HCT116 (cell line): ENCODE measurements around the gene HOXC11. TPM values are rescaled to one million over a fixed set of nuclear protein-coding genes. Genes with fewer than 3 reads are reported as not detected.

Experiments
- ATAC-seq: fragments of 200-7000 bp; cut with Tn5 transposase; 2 replicates; pipeline ENCODE4 v1.9.1; 2020; ENCODE audit warnings: mild to moderate bottlenecking, moderate library complexity
- BruUV-seq: library from RNA; stranded (reverse); fragments of 400-500 nt; replicated peaks from 2 replicates; lab custom pipeline; 2021; lab: Mats Ljungman, UMichigan
- CTCF ChIA-PET: fragments of 300-600 bp; sonication (Branson Sonifier 250); formaldehyde crosslinking; loops from one replicate; lab custom pipeline; 2021; ENCODE audit warnings: antibody characterized with exemption; lab: Charles Lee
- POLR2A ChIA-PET: fragments of 300-600, 350-600 bp; sonication (Branson Sonifier 250); formaldehyde crosslinking; loops from one replicate; lab custom pipeline; 2021; ENCODE audit warnings: antibody characterized with exemption; lab: Charles Lee
- RAD21 ChIA-PET, 2 experiments: fragments of 300-600 bp; sonication (Branson Sonifier 250); formaldehyde crosslinking; loops; one replicate each; lab custom pipeline; 2023; ENCODE audit warnings: low total read pairs in 2 of 2; ENCODE audit not compliant: uncharacterized antibody in 2 of 2, unreplicated experiment in 2 of 2, low non-redundant PET in 1 of 2; lab: Charles Lee
- DNase-seq: peaks from one replicate; pipeline ENCODE4 v3.0.0-alpha.2; 2010; ENCODE audit warnings: low read depth, low spot score
- H2AFZ ChIP-seq: fragments of 200-600 bp; shearing (Covaris generic), sonication (generic); 2 replicates; pipeline ENCODE4 v1.6.1; 2017; ENCODE audit warnings: low read depth, mixed run types, mixed read lengths, antibody characterized with exemption, low read length; ENCODE audit not compliant: poor library complexity, severe bottlenecking
- H3K27ac ChIP-seq: 2 replicates; pipeline ENCODE4 v1.5.1; 2012; ENCODE audit warnings: low read depth, low read length
- H3K27me3 ChIP-seq: fragments of 200-600 bp; sonication (generic); 2 replicates; pipeline ENCODE4 v1.6.1; 2016; ENCODE audit warnings: mixed run types, low read length, mixed read lengths; ENCODE audit not compliant: insufficient read depth
- H3K36me3 ChIP-seq, 2 experiments: fragments of 200-500 bp in 1 of 2; fragments of 200-600 bp in 1 of 2; sonication (Bioruptor generic) in 1 of 2; sonication (generic) in 1 of 2; 2 replicates each; pipeline versions ENCODE4 v1.5.1 to v1.6.1; 2014 to 2016; ENCODE audit warnings: low read length in 2 of 2, inconsistent platforms in 1 of 2, mixed read lengths in 1 of 2, mixed run types in 1 of 2; ENCODE audit not compliant: insufficient read depth in 2 of 2, control insufficient read depth in 1 of 2
- H3K4me1 ChIP-seq, 2 experiments: fragments of 200-600 bp in 1 of 2; sonication (generic) in 1 of 2; 2 replicates each; pipeline versions ENCODE4 v1.5.1 to v1.6.1; 2012 to 2017; ENCODE audit warnings: low read length in 2 of 2, inconsistent platforms in 1 of 2, mild to moderate bottlenecking in 1 of 2, mixed read lengths in 1 of 2, mixed run types in 1 of 2, moderate library complexity in 1 of 2; ENCODE audit not compliant: insufficient read depth in 2 of 2, control insufficient read depth in 1 of 2
- H3K4me2 ChIP-seq: fragments of 200-600 bp; sonication (generic); 2 replicates; pipeline ENCODE4 v1.6.1; 2017; ENCODE audit warnings: mixed run types, low read length, mixed read lengths
- H3K4me3 ChIP-seq, 2 experiments: fragments of 200-600 bp in 1 of 2; sonication (generic) in 1 of 2; replicated peaks in 1 of 2; 2 replicates each; pipeline ENCODE4 v1.5.1; 2011 to 2016; ENCODE audit warnings: low read length in 2 of 2, control low read depth in 1 of 2, low read depth in 1 of 2, mild to moderate bottlenecking in 1 of 2, mixed read lengths in 1 of 2, mixed run types in 1 of 2
- H3K79me2 ChIP-seq: fragments of 200-600 bp; sonication (generic); 2 replicates; pipeline ENCODE4 v1.6.1; 2017; ENCODE audit warnings: mild to moderate bottlenecking, mixed run types, low read length, moderate library complexity, mixed read lengths; ENCODE audit not compliant: insufficient read depth
- H3K9ac ChIP-seq: fragments of 200-600 bp; sonication (generic); 2 replicates; pipeline ENCODE4 v1.6.1; 2016; ENCODE audit warnings: low read length, mixed read lengths
- H3K9me2 ChIP-seq: fragments of 200-600 bp; sonication (generic), shearing (Covaris generic); 2 replicates; pipeline ENCODE4 v1.6.1; 2017; ENCODE audit warnings: mixed run types, mild to moderate bottlenecking, moderate library complexity; ENCODE audit not compliant: insufficient read depth
- H3K9me3 ChIP-seq, 2 experiments: fragments of 200-500 bp in 1 of 2; fragments of 200-600 bp in 1 of 2; sonication (Bioruptor generic) in 1 of 2; sonication (generic) in 1 of 2; 2 replicates each; pipeline ENCODE4 v1.6.1; 2014 to 2017; ENCODE audit warnings: low read length in 2 of 2, mixed read lengths in 2 of 2, inconsistent platforms in 1 of 2, low read depth in 1 of 2, mild to moderate bottlenecking in 1 of 2, mixed run types in 1 of 2, moderate library complexity in 1 of 2; ENCODE audit not compliant: control insufficient read depth in 1 of 2, insufficient read depth in 1 of 2
- H4K20me1 ChIP-seq: fragments of 200-600 bp; sonication (generic), shearing (Covaris generic); 2 replicates; pipeline ENCODE4 v1.6.1; 2017; ENCODE audit warnings: mixed run types, mild to moderate bottlenecking, moderate library complexity; ENCODE audit not compliant: insufficient read depth
- CBX3 ChIP-seq: IDR thresholded peaks from 2 replicates; pipeline ENCODE4 v1.6.1; 2012; ENCODE audit warnings: low read depth
- CEBPB ChIP-seq: IDR thresholded peaks from 2 replicates; pipeline ENCODE4 v1.6.1; 2012; ENCODE audit warnings: low read depth
- CTCF ChIP-seq, 3 experiments: fragments of 200-600 bp in 1 of 3; sonication (generic) in 1 of 3; IDR thresholded peaks in 2 of 3; conservative IDR thresholded peaks in 1 of 3; 2 replicates each; pipeline ENCODE4 v1.5.1; 2012 to 2017; ENCODE audit warnings: low read depth in 2 of 3, low read length in 2 of 3, antibody characterized with exemption in 1 of 3, borderline replicate concordance in 1 of 3, control low read depth in 1 of 3, mild to moderate bottlenecking in 1 of 3, mixed read lengths in 1 of 3, mixed run types in 1 of 3, moderate library complexity in 1 of 3; ENCODE audit not compliant: insufficient read depth in 1 of 3
- EGR1 ChIP-seq: IDR thresholded peaks from 2 replicates; pipeline ENCODE4 v1.6.1; 2012; ENCODE audit warnings: low read depth
- ELF1 ChIP-seq: IDR thresholded peaks from 2 replicates; pipeline ENCODE4 v1.6.1; 2012; ENCODE audit warnings: low read depth, borderline replicate concordance
- EZH2 ChIP-seq: fragments of 200-600 bp; sonication (generic); IDR thresholded peaks from 2 replicates; pipeline ENCODE4 v1.6.1; 2017; ENCODE audit warnings: antibody characterized with exemption, mixed run types
- EZH2phosphoT487 ChIP-seq: fragments of 200-600 bp; IDR thresholded peaks from 2 replicates; pipeline ENCODE4 v1.6.1; 2018; ENCODE audit warnings: antibody characterized with exemption, borderline replicate concordance
- FOSL1 ChIP-seq: IDR thresholded peaks from 2 replicates; pipeline ENCODE4 v1.6.1; 2012; ENCODE audit warnings: low read depth
- JUND ChIP-seq: IDR thresholded peaks from 2 replicates; pipeline ENCODE4 v1.6.1; 2012
- MAX ChIP-seq: IDR thresholded peaks from 2 replicates; pipeline ENCODE4 v1.6.1; 2012
- POLR2AphosphoS5 ChIP-seq: IDR thresholded peaks from 2 replicates; pipeline ENCODE4 v1.6.1; 2011; ENCODE audit warnings: mild to moderate bottlenecking, low read depth, low read length, moderate library complexity
- RAD21 ChIP-seq: IDR thresholded peaks from 2 replicates; pipeline ENCODE4 v1.6.1; 2012; ENCODE audit warnings: low read depth, mild to moderate bottlenecking
- REST ChIP-seq: IDR thresholded peaks from 2 replicates; pipeline ENCODE4 v1.6.1; 2012; ENCODE audit warnings: low read depth
- SP1 ChIP-seq: IDR thresholded peaks from 2 replicates; pipeline ENCODE4 v1.6.1; 2012; ENCODE audit warnings: low read depth
- SRF ChIP-seq: IDR thresholded peaks from 2 replicates; pipeline ENCODE4 v1.6.1; 2012; ENCODE audit warnings: low read depth
- TCF7L2 ChIP-seq: IDR thresholded peaks from 2 replicates; pipeline ENCODE4 v1.7.0; 2011; ENCODE audit warnings: borderline replicate concordance, inconsistent platforms; ENCODE audit not compliant: insufficient read depth, insufficient read length; ENCODE audit errors: extremely low read depth
- YY1 ChIP-seq: IDR thresholded peaks from 2 replicates; pipeline ENCODE4 v1.6.1; 2011; ENCODE audit warnings: low read length, low read depth, moderate library complexity, mild to moderate bottlenecking; ENCODE audit not compliant: insufficient replicate concordance; ENCODE audit errors: extremely low read depth
- ZBTB33 ChIP-seq: IDR thresholded peaks from 2 replicates; pipeline ENCODE4 v1.6.1; 2011; ENCODE audit warnings: mild to moderate bottlenecking, low read length, moderate library complexity; ENCODE audit not compliant: insufficient replicate concordance; ENCODE audit errors: extremely low read depth
- ZFX ChIP-seq: fragments of 450-650 bp; IDR thresholded peaks from 2 replicates; pipeline ENCODE4 v1.6.1; 2017
- ZNF274 ChIP-seq: fragments of 200-500 bp; sonication (Bioruptor generic); IDR thresholded peaks from 2 replicates; pipeline ENCODE4 v1.6.1; 2014; ENCODE audit warnings: mild to moderate bottlenecking, low read depth, low read length, inconsistent platforms
- intact Hi-C: fragments of 100-400 bp; cut with micrococcal nuclease; formaldehyde crosslinking; loops from 2 replicates; pipeline ENCODE4 v1.10.0; 2022
- total RNA-seq: library from RNA; stranded (reverse); gene quantifications from one replicate; pipeline ENCODE4 v1.2.1, GENCODE V29; 2021; ENCODE audit not compliant: unreplicated experiment

HOXC11 gene
- total RNA-seq, 1 experiment from 2014 or later = 0.22 TPM

GRCh38 chr12:53942467-53942997 is 30.4 kb upstream of the HOXC11 start:
- Histone ChIP-seq H3K4me2 (no peak overlapping the region), H3K4me3 (no peak overlapping the region), H3K27ac (no peak overlapping the region), H2AFZ (no peak overlapping the region), H3K36me3 (no peaks in the 10 kb centered on the region), H3K27me3 (no peaks in the 10 kb centered on the region), H3K9me2 (no peaks in the 10 kb centered on the region), H3K9ac (no peak overlapping the region), H4K20me1 (no peaks in the 10 kb centered on the region), H3K4me1 (peaks cover 8 to 15% of the 10 kb centered on the region in 2 experiments; a peak in 3 of 4 replicates), H3K9me3 (no peaks in the 10 kb centered on the region), H3K79me2 (no peaks in the 10 kb centered on the region)
- no peak for TF ChIP-seq EGR1
- TF ChIP-seq SP1 = no peak
- no peak for TF ChIP-seq JUND
- TF ChIP-seq ELF1 = no peak
- TF ChIP-seq EZH2phosphoT487 = no peak
- no peak for TF ChIP-seq TCF7L2
- no peak for TF ChIP-seq EZH2
- TF ChIP-seq ZBTB33 = no peak
- TF ChIP-seq SRF = no peak
- no peak for TF ChIP-seq CBX3
- no peak for TF ChIP-seq CTCF (IDR thresholded peaks at IDR 0.05 in 2 of 3, conservative IDR thresholded peaks at IDR 0.05 in 1 of 3; ENCODE audit: borderline replicate concordance in 1 of 3, insufficient read depth in 1 of 3, low read depth in 2 of 3, low read length in 2 of 3)
- no peak for TF ChIP-seq REST
- TF ChIP-seq RAD21 = no peak
- no peak for TF ChIP-seq POLR2AphosphoS5
- TF ChIP-seq YY1 = no peak
- TF ChIP-seq MAX = no peak
- no peak for TF ChIP-seq ZNF274
- no peak for TF ChIP-seq CEBPB
- no peak for TF ChIP-seq ZFX
- TF ChIP-seq FOSL1 = no peak
- POLR2A ChIA-PET = no interaction called here
- CTCF ChIA-PET = no interaction called here
- ATAC-seq = no peak
- DNase-seq = no peak
- intact Hi-C loops = no loop called here
- BruUV-seq = no TSS peak
- RAD21 ChIA-PET = no interaction called here
